GM18858 (cell line): Measurements from ENCODE around the gene NOC3L.

Experiments
- ATAC-seq: cut with Tn5 transposase; IDR thresholded peaks from one replicate; pipeline ENCODE4 v1.9.1; 2021; ENCODE audit not compliant: unreplicated experiment

The NOC3L gene

DNA sequence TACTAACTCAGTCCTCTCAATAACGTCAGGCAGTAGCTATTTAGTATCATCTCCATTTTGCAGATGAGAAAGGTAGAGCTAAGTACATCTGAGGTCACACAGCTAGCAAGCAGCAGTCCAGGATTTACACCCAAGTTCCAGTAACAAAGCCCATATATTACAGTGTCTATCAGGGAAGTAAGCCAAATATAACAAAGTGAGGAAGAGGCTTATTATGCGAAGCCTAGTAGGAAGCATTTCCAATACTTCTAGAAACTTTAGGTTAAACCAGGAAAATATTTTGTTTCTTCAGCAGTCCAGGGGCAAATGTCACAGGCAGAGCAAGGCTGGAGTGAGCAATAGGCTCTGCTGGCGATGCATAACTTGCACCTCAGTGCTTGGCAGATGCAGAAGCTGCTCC, 53.9 kb downstream of the NOC3L start:
- no peak for ATAC-seq

DNA sequence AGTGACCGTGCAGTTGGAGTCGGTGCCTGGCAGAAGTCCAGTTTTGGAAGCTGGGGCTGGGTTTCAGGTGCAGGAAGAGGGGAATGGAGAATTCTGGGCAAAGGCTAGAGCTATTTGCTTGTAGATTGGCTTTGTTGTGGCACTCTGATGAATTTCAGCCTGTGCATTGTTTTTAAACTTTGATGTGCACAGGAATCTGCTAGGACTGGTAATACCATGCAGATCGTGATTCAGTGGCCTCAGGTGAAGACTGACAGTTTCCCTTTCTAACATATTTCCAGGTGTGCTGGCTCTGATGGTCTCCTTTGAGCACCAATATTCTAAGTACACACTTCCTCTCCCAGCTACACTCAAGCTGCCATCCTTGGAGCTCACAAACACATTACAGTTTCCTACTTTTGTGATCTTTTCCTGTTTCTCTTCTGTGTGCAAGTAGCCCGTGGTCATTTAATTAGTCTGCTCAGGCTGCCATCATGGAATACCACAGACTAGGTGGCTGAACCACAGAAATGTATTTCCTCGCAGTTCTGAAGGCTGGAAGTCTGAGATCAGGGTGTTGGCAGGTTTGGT, 55.6 kb downstream of the NOC3L start:
- no peak for ATAC-seq

DNA sequence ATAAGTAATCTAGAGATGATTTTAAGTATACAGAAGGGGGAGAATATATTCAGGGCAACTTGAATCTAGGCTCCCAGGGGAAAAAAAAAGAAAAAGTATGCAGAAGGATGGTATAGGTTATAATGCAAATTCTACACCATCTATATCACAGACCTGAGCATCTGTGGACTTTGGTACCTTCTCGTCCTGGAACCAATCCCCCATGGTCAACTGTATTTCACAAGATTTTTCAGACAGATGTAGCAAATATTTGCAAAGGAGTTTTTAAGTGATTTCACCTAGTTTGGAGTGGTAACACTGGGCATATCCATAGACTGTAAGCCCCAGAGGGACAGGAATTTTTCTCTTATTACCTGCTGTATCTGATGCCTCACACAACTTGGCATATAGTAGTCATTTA, 58.8 kb downstream of the NOC3L start:
- ATAC-seq: no peak

DNA sequence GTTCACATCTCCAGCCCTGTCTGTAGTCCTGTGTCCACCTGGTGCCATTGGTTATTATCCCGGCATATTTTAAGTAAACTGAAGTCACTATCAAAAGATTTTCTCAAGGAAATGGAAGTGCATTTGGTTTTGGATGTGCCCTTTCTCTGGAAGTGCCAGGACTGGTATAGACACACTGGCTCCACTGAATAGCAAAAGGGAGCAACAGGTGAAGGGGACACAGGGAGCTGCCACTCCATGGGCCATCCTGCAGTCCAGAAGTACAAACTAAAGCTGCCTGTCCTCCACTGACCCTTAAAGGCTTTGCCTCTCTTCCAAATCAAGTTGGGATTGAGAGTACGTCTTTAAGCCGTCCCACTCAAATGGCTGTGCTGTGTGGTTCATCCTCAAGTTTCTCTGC, 62.7 kb downstream of the NOC3L start:
- ATAC-seq: no peak

- ATAC-seq: no peak
Measured at GRCh38 chr10:94299417-94299816, 63.3 kb downstream of the NOC3L start.

DNA sequence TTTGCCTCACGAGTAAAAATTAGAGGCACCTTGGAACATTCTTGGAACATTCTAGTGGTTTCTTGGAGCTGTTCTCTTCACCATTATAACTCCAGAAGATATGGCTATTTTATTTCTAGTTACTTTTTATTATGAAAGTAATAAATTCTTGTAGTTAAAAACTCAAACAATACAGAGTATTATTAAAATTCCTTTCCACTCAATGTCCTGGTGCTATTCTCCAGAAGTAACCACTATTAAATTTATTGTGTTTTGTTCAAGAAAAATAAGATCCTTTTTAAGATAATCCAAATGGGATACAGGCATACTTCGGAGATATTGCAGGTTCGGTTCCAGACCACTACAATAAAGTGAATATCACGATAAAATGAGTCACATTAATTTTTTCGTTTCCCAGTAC, 68.6 kb downstream of the NOC3L start:
- ATAC-seq: no peak

DNA sequence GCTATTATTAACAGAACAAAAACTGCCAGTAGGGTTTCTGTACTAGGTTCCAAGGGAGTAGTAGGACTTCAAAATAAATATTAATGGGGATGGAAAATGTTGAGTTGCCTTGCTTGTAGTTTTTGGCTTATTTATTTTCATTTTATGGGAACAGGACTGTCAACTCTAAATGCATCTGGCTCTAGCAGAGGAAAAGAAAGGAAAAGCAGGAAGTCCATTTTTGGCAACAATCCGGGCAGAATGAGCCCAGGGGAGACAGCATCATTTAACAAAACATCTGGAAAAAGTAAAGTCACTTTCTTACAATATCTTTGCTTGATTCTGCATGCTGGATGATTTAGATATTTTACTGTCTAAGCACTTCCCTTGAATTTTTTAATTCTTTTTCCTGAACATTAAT, 69.4 kb downstream of the NOC3L start:
- no peak for ATAC-seq

DNA sequence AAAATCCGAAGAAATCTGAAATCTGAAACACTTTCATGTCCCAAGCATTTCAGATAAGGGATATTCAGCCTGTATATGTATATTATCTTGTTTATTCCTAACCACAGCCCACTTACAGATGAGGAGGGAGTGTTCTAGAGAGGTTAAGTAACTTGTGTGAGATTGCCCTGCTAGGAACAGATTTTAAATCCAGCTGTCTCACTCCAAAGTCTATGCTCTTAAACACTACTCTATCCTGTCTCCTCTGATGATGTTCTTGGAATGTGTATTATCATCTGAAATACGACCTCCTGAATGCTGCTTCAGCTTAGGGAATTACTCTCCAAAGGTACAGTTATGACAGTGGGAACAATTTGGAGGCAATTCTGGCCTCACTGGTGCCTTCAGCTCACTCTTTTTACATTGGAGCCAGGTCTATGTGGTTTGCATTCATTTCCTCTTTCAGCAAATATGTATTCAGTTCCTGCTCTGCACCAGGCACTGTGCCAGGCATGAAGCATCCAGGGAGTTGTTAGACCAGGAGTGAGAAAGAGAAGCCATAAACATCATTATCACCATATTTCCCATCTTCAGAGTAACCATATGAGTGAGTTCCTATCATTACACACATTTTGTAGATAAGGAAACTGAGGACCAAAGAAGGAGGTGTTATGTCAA, 70.2 kb downstream of the NOC3L start:
- ATAC-seq: no peak

DNA sequence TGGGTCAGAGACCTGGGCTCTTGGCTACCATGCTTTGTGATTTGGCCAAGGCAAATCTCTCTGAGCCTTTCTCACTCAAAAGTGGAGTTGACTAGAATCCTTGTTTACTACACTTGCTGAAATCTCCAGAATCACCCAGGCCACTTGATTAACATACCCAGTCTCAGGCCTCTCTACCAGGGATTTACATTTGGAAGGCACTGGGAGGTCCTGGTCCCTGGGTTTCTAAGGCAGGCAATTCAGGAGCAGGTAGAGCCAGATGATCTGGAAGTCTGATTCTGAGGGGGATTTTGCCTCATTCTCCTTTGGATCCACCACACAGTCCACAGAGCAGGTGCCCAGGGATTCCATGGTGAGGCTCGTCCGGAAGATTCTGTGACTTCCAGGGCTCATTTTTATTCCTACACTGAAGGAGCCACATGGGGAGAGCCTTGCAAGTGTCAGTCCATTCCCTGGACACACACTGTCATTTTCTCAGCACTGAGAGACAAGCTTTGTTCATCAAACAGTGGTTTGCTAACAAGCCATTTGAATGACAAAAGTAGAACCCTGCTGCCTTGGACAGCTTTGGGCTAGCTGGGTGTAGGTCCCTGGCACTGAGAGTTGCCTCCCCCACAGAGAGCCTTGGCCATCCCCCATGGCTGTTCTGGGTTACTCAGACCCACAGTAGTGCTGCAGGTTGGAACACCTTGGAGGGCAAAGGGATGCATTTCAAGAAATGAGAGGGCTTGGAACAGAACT, 74.2 kb downstream of the NOC3L start:
- no peak for ATAC-seq

- ATAC-seq: no peak
Measured at GRCh38 chr10:94287336-94287735, 75.4 kb downstream of the NOC3L start.

GRCh38 chr10:94286901-94287300, 75.8 kb downstream of the NOC3L start:
- ATAC-seq: no peak

DNA sequence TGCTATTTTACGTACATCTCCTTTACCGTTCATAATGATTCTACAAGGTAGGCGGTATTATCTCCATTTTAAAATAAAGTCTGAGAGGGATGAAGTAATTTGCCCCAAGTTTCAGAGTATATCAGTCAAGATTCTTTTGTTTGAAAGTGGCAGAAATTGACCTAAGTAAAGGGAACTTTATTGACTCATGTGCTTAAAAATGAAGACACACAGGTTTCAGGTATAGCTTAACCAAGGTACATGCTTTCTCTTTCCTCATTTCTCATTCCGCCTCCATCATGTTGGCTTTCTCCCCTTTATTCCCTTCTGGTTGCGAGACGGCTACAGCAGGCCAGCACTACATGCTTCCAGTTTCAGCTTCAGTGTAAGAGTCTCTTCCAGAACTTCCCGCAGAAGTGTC, 77.5 kb downstream of the NOC3L start:
- no peak for ATAC-seq
